GM12873 (cell line): ENCODE measurements around the gene SMAD9.

Experiments
- TF ChIP-seq, protein P1 (sequence below): IDR thresholded peaks from 2 replicates; pipeline ENCODE4 v1.5.1; 2012; ENCODE audit warnings: low read depth, mild to moderate bottlenecking, moderate library complexity, low read length, control low read depth; ENCODE audit not compliant: insufficient read depth; ENCODE audit errors: missing control alignments

The SMAD9 gene

GRCh38 chr13:36945078-36945477 lies 25.0 kb upstream of the SMAD9 start:
- TF ChIP-seq, protein P1, sequence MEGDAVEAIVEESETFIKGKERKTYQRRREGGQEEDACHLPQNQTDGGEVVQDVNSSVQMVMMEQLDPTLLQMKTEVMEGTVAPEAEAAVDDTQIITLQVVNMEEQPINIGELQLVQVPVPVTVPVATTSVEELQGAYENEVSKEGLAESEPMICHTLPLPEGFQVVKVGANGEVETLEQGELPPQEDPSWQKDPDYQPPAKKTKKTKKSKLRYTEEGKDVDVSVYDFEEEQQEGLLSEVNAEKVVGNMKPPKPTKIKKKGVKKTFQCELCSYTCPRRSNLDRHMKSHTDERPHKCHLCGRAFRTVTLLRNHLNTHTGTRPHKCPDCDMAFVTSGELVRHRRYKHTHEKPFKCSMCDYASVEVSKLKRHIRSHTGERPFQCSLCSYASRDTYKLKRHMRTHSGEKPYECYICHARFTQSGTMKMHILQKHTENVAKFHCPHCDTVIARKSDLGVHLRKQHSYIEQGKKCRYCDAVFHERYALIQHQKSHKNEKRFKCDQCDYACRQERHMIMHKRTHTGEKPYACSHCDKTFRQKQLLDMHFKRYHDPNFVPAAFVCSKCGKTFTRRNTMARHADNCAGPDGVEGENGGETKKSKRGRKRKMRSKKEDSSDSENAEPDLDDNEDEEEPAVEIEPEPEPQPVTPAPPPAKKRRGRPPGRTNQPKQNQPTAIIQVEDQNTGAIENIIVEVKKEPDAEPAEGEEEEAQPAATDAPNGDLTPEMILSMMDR = no peak

DNA sequence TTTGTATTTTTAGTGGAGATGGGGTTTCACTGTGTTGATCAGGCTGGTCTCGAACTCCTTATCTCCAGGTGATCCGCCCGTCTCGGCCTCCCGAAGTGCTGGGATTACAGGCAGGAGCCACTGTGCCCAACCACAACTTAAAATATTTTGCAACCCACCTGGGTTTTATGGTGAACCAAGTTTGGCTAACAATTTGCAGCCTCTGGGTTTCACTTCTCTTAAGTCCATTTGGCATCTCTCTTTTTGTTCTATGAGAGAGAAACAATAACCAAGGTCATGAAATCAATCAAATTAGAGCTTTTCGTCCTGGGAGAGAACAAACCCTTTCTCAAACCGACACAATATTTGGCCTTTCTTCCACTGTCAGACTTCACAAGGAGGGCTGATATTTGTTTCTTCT lies 5.6 kb upstream of the SMAD9 start:
- TF ChIP-seq, protein P1 = no peak

DNA sequence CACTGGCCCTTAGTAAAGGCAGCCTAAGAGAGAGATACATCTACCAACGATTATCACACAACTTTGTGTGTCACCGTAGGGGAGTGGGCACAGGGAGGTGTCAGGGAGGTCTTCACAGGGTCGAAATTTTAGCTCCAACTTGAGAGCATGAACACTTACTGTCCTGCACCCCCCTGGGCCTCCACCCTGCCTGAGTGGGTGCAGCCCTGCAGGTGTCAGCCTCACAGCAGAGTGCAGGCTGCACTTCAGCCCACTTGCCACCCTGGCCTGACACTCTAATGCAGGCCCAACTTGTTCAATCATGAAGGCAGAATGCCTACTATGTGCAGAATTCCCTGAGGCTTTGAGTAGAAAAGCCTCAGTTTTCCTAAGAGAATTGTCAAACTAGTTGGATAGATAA lies 4.0 kb upstream of the SMAD9 start:
- TF ChIP-seq, protein P1 = no peak

DNA sequence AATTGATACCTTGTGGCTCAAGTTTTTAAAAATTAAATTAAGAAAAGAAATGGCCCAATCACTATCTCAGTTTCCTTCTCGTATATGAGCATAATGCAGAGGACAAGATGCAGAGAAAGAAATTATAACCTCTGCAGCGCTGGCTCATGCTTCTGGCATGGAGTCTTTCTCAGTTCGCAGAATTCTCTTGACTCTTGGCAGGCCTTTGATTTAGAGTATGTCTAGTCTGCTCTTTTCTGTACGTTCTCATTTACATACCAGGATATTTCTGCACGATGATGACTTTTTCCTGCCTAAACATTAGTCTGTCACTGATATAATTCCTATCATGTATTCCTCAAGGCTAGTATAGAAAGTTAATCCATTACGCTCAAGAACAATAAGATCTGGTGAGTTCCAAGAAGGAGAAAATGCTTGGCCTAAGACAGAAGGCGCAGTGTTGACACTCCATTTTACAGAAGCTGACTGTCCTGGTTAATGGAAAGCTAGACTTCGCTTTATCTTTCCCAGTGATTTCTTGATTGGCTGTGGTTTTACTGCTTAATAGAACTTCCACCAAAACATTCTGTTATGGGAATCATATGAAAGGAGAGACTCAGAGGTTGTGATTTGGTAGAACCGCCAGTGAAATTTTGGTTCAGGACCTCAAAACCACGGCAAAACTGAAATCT lies 1.7 kb upstream of the SMAD9 start:
- TF ChIP-seq, protein P1 = no peak

DNA sequence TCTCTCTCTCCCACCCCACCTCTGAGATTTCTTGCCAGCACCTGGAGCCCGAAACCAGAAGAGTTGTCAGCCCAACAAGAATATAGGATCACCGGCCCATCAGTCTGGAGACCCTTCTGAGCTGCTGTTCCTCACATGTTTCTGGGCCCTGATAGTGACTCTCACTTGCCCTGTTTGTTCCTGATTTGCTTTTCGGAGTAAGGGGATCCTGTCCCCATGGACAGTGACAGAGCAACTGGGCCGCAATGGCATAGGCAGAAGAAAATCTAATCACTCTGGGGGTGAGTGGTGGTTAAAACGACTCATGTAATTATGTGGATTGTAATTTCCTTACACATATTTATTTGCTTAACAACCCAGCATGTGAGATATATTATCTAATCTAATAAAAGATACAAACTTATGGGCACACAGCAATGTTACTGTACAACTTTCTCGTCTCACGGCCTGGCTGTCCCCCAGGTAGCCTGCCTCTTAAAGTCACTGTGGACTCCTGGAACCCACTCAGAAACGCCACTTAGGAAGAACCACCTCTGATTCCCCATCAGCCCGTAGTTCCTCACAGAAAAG lies 663 bp upstream of the SMAD9 start:
- TF ChIP-seq, protein P1 = no peak

DNA sequence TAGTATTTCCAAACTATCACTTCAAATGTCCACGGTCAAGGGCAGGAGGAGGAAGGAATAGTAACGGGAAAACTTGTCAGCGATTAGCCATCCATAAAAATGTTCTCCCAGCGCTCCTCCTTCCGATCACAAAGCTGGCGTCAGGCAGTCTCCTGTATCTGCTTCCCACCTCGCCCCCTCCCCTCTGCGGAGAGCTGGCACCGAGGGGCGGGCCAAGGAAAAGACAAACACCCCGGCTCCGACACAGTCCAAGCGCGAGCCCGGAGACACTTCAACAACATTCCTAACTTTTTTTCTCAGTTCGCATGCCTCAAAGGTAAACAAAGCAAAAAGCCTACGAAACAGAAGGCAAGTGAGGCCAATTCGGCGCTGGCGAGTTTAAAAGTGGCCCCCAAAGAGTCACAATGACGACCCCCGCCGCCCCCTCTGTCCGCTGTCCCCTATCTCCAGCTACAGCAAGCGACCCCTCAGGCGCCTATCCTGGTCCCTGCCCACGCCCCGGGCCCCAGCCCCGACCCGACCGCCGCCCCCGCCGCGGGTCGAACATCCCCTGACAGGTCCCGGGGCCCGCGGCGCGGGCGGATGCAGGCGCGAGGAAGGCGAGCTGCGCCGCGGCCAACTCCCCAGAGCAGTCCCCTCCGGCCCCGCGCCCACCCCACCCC lies 736 bp downstream of the SMAD9 start:
- TF ChIP-seq, protein P1 = no peak

DNA sequence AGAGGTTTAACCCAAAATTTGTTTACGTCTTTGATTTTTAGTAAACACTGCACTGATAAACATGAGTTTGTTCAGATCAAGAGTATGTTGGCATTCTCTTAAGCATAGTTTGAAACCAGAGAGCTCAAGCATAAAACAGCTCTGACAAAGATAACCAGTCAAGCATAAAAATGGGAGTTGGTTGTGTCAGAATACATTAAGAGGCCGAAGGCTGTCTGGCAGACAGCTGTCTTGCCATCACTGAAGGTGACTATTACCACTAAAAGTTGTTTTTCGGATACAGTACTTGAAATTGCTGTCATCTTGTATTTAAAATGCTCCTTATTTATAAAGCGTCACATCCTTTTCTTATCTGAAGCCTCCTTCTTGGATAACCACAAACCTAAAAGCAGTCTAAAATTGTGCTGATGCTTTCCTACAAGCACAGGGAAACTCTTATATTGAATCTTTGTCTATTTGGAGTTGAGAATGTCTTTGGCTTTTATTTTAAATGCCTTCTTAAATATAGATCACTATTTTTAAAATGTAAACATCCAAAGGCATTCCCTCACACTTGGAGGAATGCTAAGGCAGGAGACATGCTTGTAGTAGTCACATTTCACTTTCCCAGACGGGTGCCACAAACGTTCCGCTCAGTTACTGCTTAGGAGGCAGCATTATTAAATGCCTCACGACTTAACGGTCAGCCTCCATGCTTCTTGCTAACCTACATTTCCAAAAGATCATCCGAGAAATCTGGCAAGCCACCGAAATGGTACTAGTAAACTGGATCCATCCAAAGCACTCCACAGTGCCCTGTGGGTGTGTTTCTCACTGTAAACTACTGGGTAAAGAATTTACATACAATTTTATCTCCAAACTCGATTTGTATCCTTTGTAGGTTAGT lies 1.5 kb downstream of the SMAD9 start:
- TF ChIP-seq, protein P1 = no peak
